VCaP (cell line): ENCODE measurements around the gene SGCA.

ENCODE experiments used
- H3K27ac ChIP-seq: fragments of 450-650 bp; 2 replicates; pipeline ENCODE4 v1.5.1; 2017
- TF ChIP-seq, protein P1 (sequence below): fragments of 450-650 bp; conservative IDR thresholded peaks from 2 replicates; pipeline ENCODE4 v1.5.1; 2017; ENCODE audit warnings: mild to moderate bottlenecking, moderate library complexity

The SGCA gene

DNA sequence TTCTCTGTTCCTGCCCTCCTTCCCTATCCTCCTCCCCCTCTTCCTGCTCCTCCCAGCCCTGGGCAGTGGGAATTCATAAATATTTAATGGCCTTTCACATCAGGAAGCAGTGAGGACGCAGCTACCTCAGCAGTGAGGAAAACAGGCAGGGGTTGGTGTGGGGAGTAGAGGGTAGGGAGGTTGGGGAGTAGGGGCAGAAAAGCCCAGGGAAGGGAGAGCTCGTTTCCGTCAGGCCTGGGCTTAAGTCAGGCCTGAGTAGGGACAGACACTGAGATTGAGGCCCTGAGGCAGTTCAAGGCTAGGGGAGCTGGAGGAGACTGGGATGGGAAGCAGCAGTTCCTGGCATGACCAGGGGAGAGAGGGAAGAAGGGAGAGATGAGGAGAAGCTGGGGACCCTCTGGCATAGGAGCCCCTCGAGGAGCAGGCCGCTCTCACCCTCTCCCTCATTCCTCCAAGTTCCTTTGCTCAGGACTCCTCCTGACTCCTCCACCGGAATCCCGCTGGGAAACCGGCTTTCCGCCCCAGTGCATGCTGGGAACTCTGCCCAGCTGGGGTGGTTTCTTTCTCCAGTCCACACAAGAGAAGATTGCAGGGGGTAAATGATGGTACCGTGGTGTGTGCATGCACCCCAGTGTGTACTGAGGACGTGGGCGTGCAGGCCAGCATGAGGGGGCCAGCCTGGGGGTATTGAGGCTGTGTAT, 42.0 kb upstream of the SGCA start:
- peak overlapping the region; percentile 69 for H3K27ac ChIP-seq

DNA sequence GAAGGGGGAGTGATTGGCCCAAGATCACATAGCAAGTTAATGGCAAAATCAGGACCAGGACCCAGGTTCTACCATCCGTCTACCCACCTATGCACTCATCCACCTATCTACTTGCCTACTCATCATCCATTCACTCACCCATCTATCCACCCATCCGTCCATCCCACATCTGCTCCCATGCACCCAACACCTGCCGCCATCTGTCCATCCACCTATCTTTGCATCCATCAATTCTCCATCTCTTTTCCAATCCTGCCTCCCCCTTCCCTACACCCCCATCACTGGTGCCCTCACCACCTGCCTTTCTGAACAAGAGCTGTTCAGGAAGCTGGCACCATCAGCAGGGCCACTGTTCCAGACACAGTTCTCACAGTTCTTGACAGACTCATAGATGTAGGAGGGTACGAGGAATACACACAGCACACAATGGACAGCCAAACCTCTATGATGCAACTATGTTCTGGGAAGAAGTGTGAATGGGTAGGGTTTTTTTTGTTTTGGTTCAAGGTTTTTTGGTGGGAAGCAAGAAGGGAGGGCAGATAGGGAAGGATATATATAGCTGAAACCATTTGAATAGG, 40.3 kb upstream of the SGCA start:
- TF ChIP-seq, protein P1, sequence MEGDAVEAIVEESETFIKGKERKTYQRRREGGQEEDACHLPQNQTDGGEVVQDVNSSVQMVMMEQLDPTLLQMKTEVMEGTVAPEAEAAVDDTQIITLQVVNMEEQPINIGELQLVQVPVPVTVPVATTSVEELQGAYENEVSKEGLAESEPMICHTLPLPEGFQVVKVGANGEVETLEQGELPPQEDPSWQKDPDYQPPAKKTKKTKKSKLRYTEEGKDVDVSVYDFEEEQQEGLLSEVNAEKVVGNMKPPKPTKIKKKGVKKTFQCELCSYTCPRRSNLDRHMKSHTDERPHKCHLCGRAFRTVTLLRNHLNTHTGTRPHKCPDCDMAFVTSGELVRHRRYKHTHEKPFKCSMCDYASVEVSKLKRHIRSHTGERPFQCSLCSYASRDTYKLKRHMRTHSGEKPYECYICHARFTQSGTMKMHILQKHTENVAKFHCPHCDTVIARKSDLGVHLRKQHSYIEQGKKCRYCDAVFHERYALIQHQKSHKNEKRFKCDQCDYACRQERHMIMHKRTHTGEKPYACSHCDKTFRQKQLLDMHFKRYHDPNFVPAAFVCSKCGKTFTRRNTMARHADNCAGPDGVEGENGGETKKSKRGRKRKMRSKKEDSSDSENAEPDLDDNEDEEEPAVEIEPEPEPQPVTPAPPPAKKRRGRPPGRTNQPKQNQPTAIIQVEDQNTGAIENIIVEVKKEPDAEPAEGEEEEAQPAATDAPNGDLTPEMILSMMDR = no peak
- H3K27ac ChIP-seq = no peak overlapping the region

More for the DNA sequence above, 42.0 kb upstream of the SGCA start:
- TF ChIP-seq, protein P1 = no peak

DNA sequence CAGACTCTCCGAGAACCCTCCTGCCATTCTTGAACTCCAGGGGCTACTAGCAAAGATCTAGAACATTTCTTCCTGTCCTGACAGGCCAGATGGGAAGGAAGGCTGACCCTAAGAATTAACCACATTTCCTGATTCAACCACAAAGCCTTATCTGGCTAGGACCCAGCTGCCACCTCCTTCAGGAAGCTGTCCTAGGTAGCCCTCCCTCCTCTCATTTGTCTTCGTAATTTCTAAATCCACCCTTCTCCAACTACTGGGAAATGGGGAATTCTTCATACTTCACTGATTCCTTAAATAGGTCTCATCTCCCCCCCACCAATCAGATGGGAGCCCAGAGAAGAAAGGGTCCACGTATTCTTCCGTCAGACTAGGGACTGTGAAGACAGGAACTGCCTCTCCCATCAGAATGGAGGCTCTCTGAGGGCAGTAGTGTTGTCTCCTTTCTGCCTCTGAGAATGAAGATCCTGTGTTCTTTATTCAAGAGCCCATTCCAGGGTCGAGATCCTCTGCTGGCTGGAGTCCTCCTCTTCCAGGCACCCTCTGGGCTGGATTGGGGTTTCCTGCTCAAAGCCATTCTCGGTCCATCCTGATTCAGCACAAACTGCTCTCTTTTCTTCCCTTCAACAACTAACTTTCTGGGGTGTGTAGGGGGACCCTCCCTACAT, 38.0 kb upstream of the SGCA start:
- TF ChIP-seq, protein P1 = no peak
- no peak overlapping the region for H3K27ac ChIP-seq

DNA sequence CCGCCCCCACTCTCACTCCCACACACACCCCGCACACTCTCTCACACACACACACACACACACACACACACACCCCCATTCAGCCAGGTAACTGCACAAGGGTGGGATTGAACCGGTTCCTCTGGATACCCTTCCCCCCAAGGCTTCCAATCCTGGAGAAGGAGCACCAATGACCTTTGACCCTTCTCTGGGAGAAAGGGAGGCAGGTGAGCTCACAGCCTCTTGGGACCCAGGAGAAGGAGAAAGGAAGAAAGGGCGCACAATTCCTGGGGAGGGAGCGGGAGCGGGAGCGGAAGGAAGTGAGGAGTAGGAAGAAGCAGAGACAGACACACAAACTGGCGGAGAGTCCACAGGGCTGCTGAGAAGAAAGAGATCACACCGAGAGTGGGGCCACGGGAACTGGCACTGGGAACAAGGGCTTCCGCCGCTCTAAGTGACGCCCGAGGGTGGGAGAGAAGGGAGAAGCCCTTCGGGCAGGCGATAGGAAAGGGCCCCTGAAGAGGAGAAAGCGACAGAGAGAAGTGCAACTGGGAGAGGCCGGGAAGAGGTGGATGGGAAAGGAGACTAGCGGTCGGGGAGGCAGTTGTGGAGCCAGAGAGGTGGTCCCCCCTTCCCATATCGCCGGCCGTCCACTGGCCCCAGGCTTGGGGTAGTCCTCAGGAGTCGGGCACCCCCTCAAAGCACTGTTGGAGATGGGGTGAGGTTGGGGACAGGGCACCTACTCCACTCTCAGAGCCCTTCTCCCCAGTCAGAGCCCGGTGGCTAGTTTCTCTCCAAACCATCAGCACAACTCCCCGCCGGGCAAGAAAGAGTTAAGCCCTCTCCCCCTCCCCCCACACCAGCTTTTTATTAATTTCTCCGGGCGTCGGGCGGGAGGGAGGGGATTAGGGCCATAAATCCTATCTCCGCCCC, 37.1 kb upstream of the SGCA start:
- TF ChIP-seq, protein P1 = no peak
- H3K27ac ChIP-seq = peak overlapping the region; percentile 40; the same call in 1 of the 2 replicates

DNA sequence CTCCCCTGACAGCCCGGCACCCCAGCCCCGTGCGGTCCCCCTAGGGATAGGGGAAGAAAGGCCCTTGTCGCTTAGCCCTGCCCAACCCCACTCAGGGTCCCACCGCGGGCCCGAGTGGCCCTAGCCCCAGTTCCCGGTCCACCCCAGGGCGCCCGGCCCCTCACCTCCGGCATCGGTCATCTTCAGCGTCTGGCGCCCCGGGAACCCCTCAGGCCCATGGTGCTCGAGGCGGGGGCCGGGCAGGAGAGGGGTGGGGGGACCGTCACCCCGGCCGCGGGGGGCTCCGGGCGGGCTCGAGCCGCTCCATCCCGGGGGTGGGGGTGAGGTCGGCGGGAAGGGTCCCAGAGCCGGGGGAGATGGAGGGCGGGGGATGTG, 36.5 kb upstream of the SGCA start:
- TF ChIP-seq, protein P1 = no peak
- peak overlapping the region; percentile 40; the same call in 1 of the 2 replicates for H3K27ac ChIP-seq

DNA sequence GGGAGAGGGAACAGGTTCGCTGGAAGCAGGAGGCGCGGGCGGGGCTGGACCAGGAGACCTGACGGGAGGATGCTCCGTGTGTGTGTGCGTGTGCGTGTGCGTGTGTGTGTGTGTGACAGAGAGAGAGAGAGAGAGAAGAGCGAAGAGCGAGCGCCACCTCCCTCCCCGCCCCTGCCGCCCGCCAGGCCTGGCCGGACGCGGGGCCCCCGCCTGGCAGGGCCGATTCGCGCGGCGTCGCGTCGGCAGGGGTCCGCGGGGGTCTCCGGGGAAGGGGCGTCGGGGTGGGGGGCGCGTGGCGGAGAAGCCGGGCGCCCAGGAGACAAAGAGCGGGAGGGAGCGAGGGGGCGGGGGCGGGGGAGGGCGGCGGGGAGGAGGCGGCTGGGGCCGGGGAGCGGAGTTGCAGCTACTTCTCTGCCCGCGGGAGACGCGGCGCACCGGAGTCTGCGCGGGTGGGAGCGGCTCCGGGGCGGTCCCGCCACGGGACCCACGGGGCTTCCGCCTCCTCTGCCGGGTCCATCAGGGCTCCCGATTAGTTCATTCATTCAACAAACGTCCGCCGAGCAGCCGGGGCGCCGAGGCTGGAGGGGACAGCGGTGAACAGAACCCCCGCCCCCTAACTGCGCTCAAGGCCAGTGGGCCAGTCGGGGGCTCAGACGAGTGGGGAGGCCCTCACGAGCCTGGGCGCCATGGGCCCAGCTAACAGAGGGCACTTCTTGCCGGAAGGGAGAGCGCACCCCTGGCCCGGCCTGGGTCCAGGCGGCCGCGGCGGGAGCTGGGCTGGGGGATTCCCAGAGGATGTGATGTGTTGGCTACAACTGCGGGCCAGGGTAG, 35.9 kb upstream of the SGCA start, which contains the start of gene SAMD14:
TSS of gene SAMD14 (minus strand) at position 433 of the 831 bp plus-strand sequence. CDS start 5,201 bp downstream, outside the sequence.
- TF ChIP-seq, protein P1 = no peak
- peak within 1 kb of the TSS; percentile 40; the same call in 1 of the 2 replicates for H3K27ac ChIP-seq
